ENCODE data around the gene CENPL.
"Not testable (repeated sequence)": the region's sequence is repeated elsewhere in the genome, so short reads cannot be mapped to it uniquely, and the experiment has no call there.

CENPL gene

DNA sequence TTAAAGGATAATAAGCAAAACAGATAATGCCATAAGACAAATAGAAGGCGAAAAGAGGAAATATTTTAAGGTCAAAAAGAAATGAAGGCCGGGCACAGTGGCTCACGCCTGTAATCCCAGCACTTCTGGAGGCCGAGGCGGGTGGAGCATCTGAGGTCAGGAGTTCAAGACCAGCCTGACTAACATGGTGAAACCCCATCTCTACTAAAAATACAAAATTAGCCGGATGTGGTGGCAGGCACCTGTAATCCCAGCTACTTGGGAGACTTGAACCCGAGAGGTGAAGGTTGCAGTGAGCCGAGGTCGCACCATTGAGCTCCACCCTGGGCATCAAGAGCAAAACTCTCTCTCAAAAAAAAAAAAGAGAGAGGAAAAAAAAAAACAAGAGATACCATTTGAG is 54.4 kb downstream of the CENPL start:
- not testable (repeated sequence) for H2AFZ ChIP-seq (ENCODE audit: insufficient read depth, low read length, poor library complexity); H2BK12ac ChIP-seq (ENCODE audit: low read length); H3K36me3 ChIP-seq (ENCODE audit: control insufficient read depth in 1 of 2, insufficient read depth in 2 of 2, low read length in 2 of 2); H3K79me1 ChIP-seq (ENCODE audit: low read length); DNase-seq; H3K23ac ChIP-seq (ENCODE audit: low read length); H3K9me3 ChIP-seq (ENCODE audit: insufficient read depth, low read depth, low read length); H4K8ac ChIP-seq (ENCODE audit: low read depth, low read length); H2AK5ac ChIP-seq (ENCODE audit: low read length); H2BK120ac ChIP-seq (ENCODE audit: insufficient read depth, low read length, poor library complexity); H4K12ac ChIP-seq (ENCODE audit: low read depth, low read length); H3K27ac ChIP-seq (ENCODE audit: low read depth, low read length); H3K18ac ChIP-seq (ENCODE audit: low read length); H3K4ac ChIP-seq (ENCODE audit: low read depth, low read length); H3K27me3 ChIP-seq (ENCODE audit: insufficient read depth, low read length); H4K91ac ChIP-seq (ENCODE audit: low read depth, low read length); H3K4me3 ChIP-seq (ENCODE audit: low read depth, low read length); H3K4me1 ChIP-seq (ENCODE audit: control insufficient read depth in 1 of 2, insufficient read depth in 2 of 2, low read length in 2 of 2); H3K14ac ChIP-seq (ENCODE audit: low read length); H3K4me2 ChIP-seq (ENCODE audit: low read length); H3K9ac ChIP-seq (ENCODE audit: low read length); H2BK5ac ChIP-seq (ENCODE audit: low read depth, low read length, poor library complexity); H3K79me2 ChIP-seq (ENCODE audit: control insufficient read depth, insufficient read depth, low read length, poor library complexity)
- no CpG with 5 or more reads among the region's 9 CpGs for WGBS (ENCODE audit: extremely low coverage, insufficient coverage, insufficient read length)

DNA sequence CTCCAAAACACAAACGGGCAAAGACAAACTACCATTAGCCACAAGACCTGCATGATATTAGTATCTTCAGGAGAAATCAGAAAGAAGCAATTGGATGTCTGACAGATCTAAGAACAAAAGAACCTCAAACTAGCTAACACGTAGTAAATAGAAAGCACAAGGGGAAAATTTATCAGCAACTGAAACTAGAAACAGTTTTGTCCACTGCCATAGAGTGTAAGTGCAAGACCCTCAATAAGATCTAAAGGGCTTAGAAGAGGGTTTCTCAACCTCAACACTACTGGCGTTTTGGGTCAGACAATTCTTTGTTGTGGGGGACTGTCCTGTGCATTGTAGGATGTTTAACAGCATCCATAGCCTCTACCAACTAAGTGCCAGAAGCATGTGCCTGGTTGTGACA is 55.9 kb downstream of the CENPL start:
- no peaks in the 10 kb centered on the region for H3K79me2 ChIP-seq (ENCODE audit: control insufficient read depth, insufficient read depth, low read length, poor library complexity)
- H2BK120ac ChIP-seq (ENCODE audit: insufficient read depth, low read length, poor library complexity) = no peak overlapping the region
- no peak for DNase-seq

DNA sequence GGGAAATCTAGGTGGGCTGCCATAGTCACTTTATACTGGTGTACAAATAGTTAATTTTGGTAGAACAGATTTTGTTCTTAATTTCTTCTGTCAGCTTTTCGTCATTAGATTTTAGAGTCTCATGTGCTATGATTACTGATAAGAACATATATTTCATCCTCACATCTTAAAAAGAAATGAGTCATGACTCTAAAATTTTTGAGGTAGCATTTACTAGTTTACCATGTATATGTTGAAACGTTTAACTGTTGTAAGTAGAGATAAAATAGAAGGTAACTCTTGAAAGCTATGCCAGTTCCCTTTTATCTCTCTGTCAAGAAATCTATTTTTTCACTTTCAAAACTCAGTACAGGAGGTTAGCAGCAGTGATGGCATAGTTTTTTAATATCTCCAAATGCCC is 56.5 kb downstream of the CENPL start:
- Histone ChIP-seq H3K27me3 (ENCODE audit: insufficient read depth, low read length) (no peaks in the 10 kb centered on the region), H2AFZ (ENCODE audit: insufficient read depth, low read length, poor library complexity) (no peak overlapping the region), H2BK5ac (ENCODE audit: low read depth, low read length, poor library complexity) (no peak overlapping the region), H2BK120ac (ENCODE audit: insufficient read depth, low read length, poor library complexity) (no peak overlapping the region), H2BK12ac (ENCODE audit: low read length) (no peak overlapping the region), H3K9me3 (ENCODE audit: insufficient read depth, low read depth, low read length) (no peaks in the 10 kb centered on the region), H3K4me2 (ENCODE audit: low read length) (no peak overlapping the region), H3K23ac (ENCODE audit: low read length) (no peak overlapping the region), H3K27ac (ENCODE audit: low read depth, low read length) (no peak overlapping the region), H3K36me3 (ENCODE audit: control insufficient read depth in 1 of 2, insufficient read depth in 2 of 2, low read length in 2 of 2) (peaks cover 0 to 2% of the 10 kb centered on the region in 2 experiments), H4K12ac (ENCODE audit: low read depth, low read length) (no peak overlapping the region), H3K4ac (ENCODE audit: low read depth, low read length) (no peak overlapping the region), H3K18ac (ENCODE audit: low read length) (no peak overlapping the region), H2AK5ac (ENCODE audit: low read length) (no peak overlapping the region), H3K9ac (ENCODE audit: low read length) (no peak overlapping the region), H3K4me3 (ENCODE audit: low read depth, low read length) (no peak overlapping the region), H3K79me2 (ENCODE audit: control insufficient read depth, insufficient read depth, low read length, poor library complexity) (no peaks in the 10 kb centered on the region), H4K8ac (ENCODE audit: low read depth, low read length) (no peak overlapping the region), H3K4me1 (ENCODE audit: control insufficient read depth in 1 of 2, insufficient read depth in 2 of 2, low read length in 2 of 2) (no peaks in the 10 kb centered on the region), H3K14ac (ENCODE audit: low read length) (no peak overlapping the region), H3K79me1 (ENCODE audit: low read length) (no peaks in the 10 kb centered on the region), H4K91ac (ENCODE audit: low read depth, low read length) (no peak overlapping the region)
- no CpG with 5 or more reads among the region's 2 CpGs for WGBS (ENCODE audit: extremely low coverage, insufficient coverage, insufficient read length)
- DNase-seq = no peak

More for the DNA sequence above, 55.9 kb downstream of the CENPL start:
- Histone ChIP-seq H3K9me3 (ENCODE audit: insufficient read depth, low read depth, low read length) (no peaks in the 10 kb centered on the region), H3K4me3 (ENCODE audit: low read depth, low read length) (no peak overlapping the region), H3K18ac (ENCODE audit: low read length) (no peak overlapping the region), H2AK5ac (ENCODE audit: low read length) (no peak overlapping the region), H3K4ac (ENCODE audit: low read depth, low read length) (no peak overlapping the region), H3K4me1 (ENCODE audit: control insufficient read depth in 1 of 2, insufficient read depth in 2 of 2, low read length in 2 of 2) (no peaks in the 10 kb centered on the region), H4K8ac (ENCODE audit: low read depth, low read length) (no peak overlapping the region), H2BK5ac (ENCODE audit: low read depth, low read length, poor library complexity) (no peak overlapping the region), H2AFZ (ENCODE audit: insufficient read depth, low read length, poor library complexity) (no peak overlapping the region), H2BK12ac (ENCODE audit: low read length) (no peak overlapping the region), H3K27ac (ENCODE audit: low read depth, low read length) (no peak overlapping the region), H3K79me1 (ENCODE audit: low read length) (no peaks in the 10 kb centered on the region), H3K36me3 (ENCODE audit: control insufficient read depth in 1 of 2, insufficient read depth in 2 of 2, low read length in 2 of 2) (peaks cover 0 to 2% of the 10 kb centered on the region in 2 experiments), H3K14ac (ENCODE audit: low read length) (no peak overlapping the region), H3K9ac (ENCODE audit: low read length) (no peak overlapping the region), H3K4me2 (ENCODE audit: low read length) (no peak overlapping the region), H4K12ac (ENCODE audit: low read depth, low read length) (no peak overlapping the region), H3K23ac (ENCODE audit: low read length) (no peak overlapping the region), H3K27me3 (ENCODE audit: insufficient read depth, low read length) (no peaks in the 10 kb centered on the region), H4K91ac (ENCODE audit: low read depth, low read length) (no peak overlapping the region)
- no CpG with 5 or more reads among the region's 3 CpGs for WGBS (ENCODE audit: extremely low coverage, insufficient coverage, insufficient read length)

DNA sequence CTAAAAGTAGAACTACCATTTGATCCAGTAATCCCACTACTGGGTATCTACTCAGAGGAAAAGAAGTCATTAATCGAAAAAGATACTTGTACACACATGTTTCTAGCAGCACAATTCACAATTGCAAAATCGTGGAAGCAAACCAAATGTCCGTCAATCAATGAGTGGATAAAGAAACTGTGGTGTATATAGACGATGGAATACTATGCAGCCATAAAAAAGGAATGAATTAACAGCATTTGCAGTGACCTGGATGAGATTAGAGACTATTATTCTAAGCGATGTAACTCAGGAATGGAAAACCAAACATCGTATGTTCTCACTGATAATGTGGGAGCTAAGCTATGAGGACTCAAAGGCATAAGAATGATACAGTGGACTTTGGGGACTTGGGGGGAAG is 60.4 kb downstream of the CENPL start:
- H3K18ac ChIP-seq (ENCODE audit: low read length); H4K12ac ChIP-seq (ENCODE audit: low read depth, low read length); H3K4me2 ChIP-seq (ENCODE audit: low read length); H3K27me3 ChIP-seq (ENCODE audit: insufficient read depth, low read length); H3K9ac ChIP-seq (ENCODE audit: low read length); H3K27ac ChIP-seq (ENCODE audit: low read depth, low read length); DNase-seq; H4K8ac ChIP-seq (ENCODE audit: low read depth, low read length); H3K79me1 ChIP-seq (ENCODE audit: low read length); H2AFZ ChIP-seq (ENCODE audit: insufficient read depth, low read length, poor library complexity); H3K4me1 ChIP-seq (ENCODE audit: control insufficient read depth in 1 of 2, insufficient read depth in 2 of 2, low read length in 2 of 2); H4K91ac ChIP-seq (ENCODE audit: low read depth, low read length); H3K79me2 ChIP-seq (ENCODE audit: control insufficient read depth, insufficient read depth, low read length, poor library complexity); H2AK5ac ChIP-seq (ENCODE audit: low read length); H3K23ac ChIP-seq (ENCODE audit: low read length); H3K4ac ChIP-seq (ENCODE audit: low read depth, low read length); H3K9me3 ChIP-seq (ENCODE audit: insufficient read depth, low read depth, low read length); H3K14ac ChIP-seq (ENCODE audit: low read length); H2BK120ac ChIP-seq (ENCODE audit: insufficient read depth, low read length, poor library complexity); H3K36me3 ChIP-seq (ENCODE audit: control insufficient read depth in 1 of 2, insufficient read depth in 2 of 2, low read length in 2 of 2); H2BK12ac ChIP-seq (ENCODE audit: low read length); H2BK5ac ChIP-seq (ENCODE audit: low read depth, low read length, poor library complexity); H3K4me3 ChIP-seq (ENCODE audit: low read depth, low read length): not testable (repeated sequence)
- no CpG with 5 or more reads among the region's 6 CpGs for WGBS (ENCODE audit: extremely low coverage, insufficient coverage, insufficient read length)

All from trophoblast cell (in vitro differentiated cells and primary cell).